BLaER1 treated with 17β-estradiol and CSF1 and Interleukin-3, amounts not matched to agents 10 nM and 100 nM (cell line): ENCODE measurements around the gene CHCHD6.

Source experiments
- H3K27ac ChIP-seq, 11 experiments: shearing (Covaris generic); formaldehyde crosslinking; 2 replicates each; pipeline ENCODE4 v1.8.1; 2022
- H3K27me3 ChIP-seq, 11 experiments: shearing (Covaris generic); formaldehyde crosslinking; 2 replicates each; pipeline ENCODE4 v1.8.1; 2022
- H3K36me3 ChIP-seq, 11 experiments: shearing (Covaris generic); formaldehyde crosslinking; 2 replicates each; pipeline ENCODE4 v1.8.1; 2022
- H3K4me1 ChIP-seq, 10 experiments: shearing (Covaris generic); formaldehyde crosslinking; 2 replicates each; pipeline ENCODE4 v1.8.1; 2022
- H3K4me2 ChIP-seq, 11 experiments: shearing (Covaris generic); formaldehyde crosslinking; 2 replicates each; pipeline ENCODE4 v1.8.1; 2022
- H3K4me3 ChIP-seq, 10 experiments: shearing (Covaris generic); formaldehyde crosslinking; 2 replicates each; pipeline ENCODE4 v1.8.1; 2022
- H3K9ac ChIP-seq, 11 experiments: shearing (Covaris generic); formaldehyde crosslinking; 2 replicates each; pipeline ENCODE4 v1.8.1; 2022
- H3K9me3 ChIP-seq, 11 experiments: shearing (Covaris generic); formaldehyde crosslinking; replicated peaks in 1 of 11; 2 replicates each; pipeline ENCODE4 v1.8.1; 2022
- H4K20me1 ChIP-seq, 11 experiments: shearing (Covaris generic); formaldehyde crosslinking; 2 replicates each; pipeline ENCODE4 v1.8.1; 2022
- Cebpa-rat ChIP-seq, 11 experiments: shearing (Covaris generic); IDR thresholded peaks; 2 replicates each; pipeline ENCODE4 v1.8.1; 2022

CHCHD6 gene

DNA sequence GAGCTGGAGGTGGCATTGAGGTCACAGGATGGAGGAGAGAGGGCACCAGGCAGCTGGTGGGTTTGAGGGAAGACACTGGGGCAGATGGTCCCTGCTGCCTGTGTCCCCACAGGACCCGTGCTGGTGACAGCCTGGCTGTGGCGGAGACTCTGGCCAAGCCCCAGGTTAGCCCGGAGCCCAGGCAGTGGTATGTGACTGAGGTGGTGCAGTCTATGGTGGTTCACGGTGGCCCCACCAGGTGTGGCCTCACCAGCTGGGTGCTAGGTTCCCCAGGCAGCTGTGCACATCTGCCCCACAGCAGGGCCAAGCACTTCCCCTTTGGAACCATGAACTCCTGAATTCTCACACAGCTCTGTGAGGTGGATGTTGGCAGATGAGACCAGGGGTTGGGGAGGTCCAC, 294.3 kb downstream of the CHCHD6 start:
- Histone ChIP-seq H3K4me1 (peaks cover 17 to 75% (median 69%) of the 10 kb centered on the region in 10 experiments), H3K27ac (no peak overlapping the region)
- no peak for TF ChIP-seq Cebpa-rat (IDR thresholded peaks at IDR 0.05)

DNA sequence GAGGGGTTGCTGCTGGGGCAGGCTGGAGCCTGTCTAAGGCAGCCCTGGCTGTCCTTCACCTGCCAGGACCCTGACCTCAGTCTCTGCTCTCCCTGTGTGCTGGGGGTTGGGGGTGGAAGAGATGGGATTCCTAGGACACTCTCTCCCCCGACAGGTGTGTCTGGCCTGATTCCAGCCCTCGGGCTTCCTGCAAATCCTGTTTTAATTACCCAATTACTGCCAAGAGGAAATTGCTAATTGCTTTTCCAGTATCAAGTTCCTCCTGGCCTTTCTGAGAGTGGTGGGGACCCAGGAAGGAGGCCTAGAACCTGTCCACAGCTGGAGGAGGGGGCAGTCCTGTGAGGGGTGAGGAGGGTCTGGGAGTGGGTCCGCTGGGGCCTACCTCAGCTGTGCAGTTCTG, 294.7 kb downstream of the CHCHD6 start:
- Histone ChIP-seq H3K4me2 (peak overlapping the region in 8 of 11 experiments; percentile 15 to 100 (median 67); a peak in 11 of 22 replicates), H4K20me1 (peaks cover 76 to 99% (median 91%) of the 10 kb centered on the region in 11 experiments), H3K4me3 (no peak overlapping the region), H3K9ac (no peak overlapping the region), H3K27me3 (peaks cover 0 to 28% (median 0%) of the 10 kb centered on the region in 11 experiments; a peak in 7 of 22 replicates), H3K27ac (no peak overlapping the region), H3K9me3 (no peaks in the 10 kb centered on the region), H3K36me3 (peaks cover 0 to 36% (median 0%) of the 10 kb centered on the region in 11 experiments; a peak in 3 of 22 replicates), H3K4me1 (peaks cover 15 to 75% (median 69%) of the 10 kb centered on the region in 10 experiments)
- TF ChIP-seq Cebpa-rat (IDR thresholded peaks at IDR 0.05), result no peak

More for the DNA sequence above, 294.3 kb downstream of the CHCHD6 start:
- H3K9ac ChIP-seq, result 0 out of 22 replicates have a peak overlapping the region, but pooled peaks of 1 of the 11 experiments have one; percentile 18
- no peak overlapping the region for H3K4me3 ChIP-seq
- H3K4me2 ChIP-seq, result peak overlapping the region in 8 of 11 experiments; percentile 15 to 100 (median 67); a peak in 11 of 22 replicates
- no peaks in the 10 kb centered on the region for H3K9me3 ChIP-seq
- H3K36me3 ChIP-seq, result peaks cover 0 to 36% (median 0%) of the 10 kb centered on the region in 11 experiments; a peak in 3 of 22 replicates
- H4K20me1 ChIP-seq, result peaks cover 80 to 99% (median 95%) of the 10 kb centered on the region in 11 experiments
- H3K27me3 ChIP-seq, result peaks cover 0 to 28% (median 0%) of the 10 kb centered on the region in 11 experiments; a peak in 7 of 22 replicates

DNA sequence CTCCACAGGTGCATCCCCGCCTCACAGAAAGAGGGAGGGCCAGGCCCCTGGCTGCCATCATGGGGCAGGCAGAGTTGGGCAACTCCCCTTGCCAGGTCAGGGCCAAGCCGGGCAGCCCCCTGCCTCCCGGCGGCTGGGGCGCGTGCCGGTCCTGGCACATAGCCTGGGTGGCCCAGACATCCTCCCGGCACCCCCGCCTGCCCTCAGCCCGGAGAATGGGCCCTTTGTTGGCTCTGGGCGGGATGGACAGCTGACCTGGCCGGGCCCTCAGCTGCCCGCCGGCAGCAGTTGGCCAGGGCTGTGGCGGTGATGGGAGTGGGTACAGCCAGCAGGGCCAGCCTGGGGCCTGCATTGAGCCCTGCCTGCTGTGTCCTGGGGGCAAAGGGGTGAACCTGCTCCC, 295.3 kb downstream of the CHCHD6 start:
- Histone ChIP-seq H3K4me1 (peaks cover 9 to 75% (median 65%) of the 10 kb centered on the region in 10 experiments), H3K9me3 (no peaks in the 10 kb centered on the region), H3K27me3 (peaks cover 0 to 24% (median 0%) of the 10 kb centered on the region in 11 experiments; a peak in 7 of 22 replicates), H4K20me1 (peaks cover 69 to 99% (median 85%) of the 10 kb centered on the region in 11 experiments), H3K4me3 (no peak overlapping the region), H3K27ac (no peak overlapping the region), H3K36me3 (peaks cover 0 to 36% (median 0%) of the 10 kb centered on the region in 11 experiments; a peak in 3 of 22 replicates), H3K9ac (no peak overlapping the region), H3K4me2 (no peak overlapping the region)
- no peak for TF ChIP-seq Cebpa-rat (IDR thresholded peaks at IDR 0.05)

DNA sequence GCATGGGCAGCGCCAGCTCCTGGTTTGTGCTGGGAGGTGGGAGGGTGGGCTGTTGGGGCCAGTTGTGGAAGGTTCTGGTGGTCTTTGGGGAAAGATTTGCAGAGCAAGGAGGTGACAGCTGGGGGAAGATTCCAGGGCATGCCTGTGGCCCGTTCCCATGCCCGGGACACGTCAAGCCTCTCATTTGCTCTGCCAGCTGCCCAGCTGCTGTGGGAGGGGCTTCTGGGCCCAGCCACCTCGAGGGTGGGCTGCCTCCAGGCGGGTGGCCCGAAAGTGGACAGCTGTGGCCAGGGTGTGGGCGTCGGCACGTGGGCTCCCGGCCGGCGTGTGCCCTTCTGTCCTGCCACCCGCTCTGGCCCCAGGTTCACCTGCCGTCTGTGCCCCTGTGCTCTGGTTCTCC, 296.1 kb downstream of the CHCHD6 start:
- no peak for TF ChIP-seq Cebpa-rat (IDR thresholded peaks at IDR 0.05)
- H3K9ac ChIP-seq, result no peak overlapping the region
- H3K36me3 ChIP-seq, result peaks cover 0 to 36% (median 0%) of the 10 kb centered on the region in 11 experiments; a peak in 3 of 22 replicates
- H4K20me1 ChIP-seq, result peaks cover 62 to 98% (median 78%) of the 10 kb centered on the region in 11 experiments
- no peak overlapping the region for H3K4me3 ChIP-seq
- H3K27ac ChIP-seq, result no peak overlapping the region
- peaks cover 0 to 17% (median 0%) of the 10 kb centered on the region in 11 experiments; a peak in 7 of 22 replicates for H3K27me3 ChIP-seq
- no peak overlapping the region for H3K4me2 ChIP-seq
- H3K9me3 ChIP-seq, result no peaks in the 10 kb centered on the region
- peaks cover 1 to 69% (median 57%) of the 10 kb centered on the region in 10 experiments; a peak in 18 of 20 replicates for H3K4me1 ChIP-seq

DNA sequence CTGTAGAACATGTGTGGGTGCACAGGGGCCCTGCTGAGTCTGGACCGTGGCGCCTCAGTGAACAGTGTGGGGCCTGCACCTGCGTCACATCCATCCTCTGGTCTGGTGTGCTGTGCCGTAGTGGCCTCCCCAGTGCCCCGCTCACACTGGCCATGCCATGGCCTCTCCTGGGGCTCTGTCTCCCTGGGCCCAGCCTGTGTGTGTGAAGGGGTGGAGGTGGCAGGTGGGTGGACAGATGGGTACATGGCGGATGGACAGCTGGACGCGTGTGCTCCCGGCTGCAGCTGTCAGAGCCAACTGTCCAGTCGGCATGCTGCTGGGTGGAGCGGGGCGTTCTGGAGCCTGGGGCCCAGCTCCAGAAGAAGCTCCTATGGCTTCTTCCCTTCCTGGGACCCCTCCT, 296.7 kb downstream of the CHCHD6 start:
- H3K9ac ChIP-seq, result no peak overlapping the region
- peaks cover 0 to 63% (median 51%) of the 10 kb centered on the region in 10 experiments; a peak in 17 of 20 replicates for H3K4me1 ChIP-seq
- no peaks in the 10 kb centered on the region for H3K9me3 ChIP-seq
- no peak overlapping the region for H3K27ac ChIP-seq
- peaks cover 56 to 92% (median 71%) of the 10 kb centered on the region in 11 experiments for H4K20me1 ChIP-seq
- H3K4me2 ChIP-seq, result no peak overlapping the region
- H3K27me3 ChIP-seq, result peaks cover 0 to 10% (median 0%) of the 10 kb centered on the region in 11 experiments; a peak in 6 of 22 replicates
- peaks cover 0 to 33% (median 0%) of the 10 kb centered on the region in 11 experiments; a peak in 3 of 22 replicates for H3K36me3 ChIP-seq
- TF ChIP-seq Cebpa-rat (IDR thresholded peaks at IDR 0.05), result no peak
- H3K4me3 ChIP-seq, result no peak overlapping the region

DNA sequence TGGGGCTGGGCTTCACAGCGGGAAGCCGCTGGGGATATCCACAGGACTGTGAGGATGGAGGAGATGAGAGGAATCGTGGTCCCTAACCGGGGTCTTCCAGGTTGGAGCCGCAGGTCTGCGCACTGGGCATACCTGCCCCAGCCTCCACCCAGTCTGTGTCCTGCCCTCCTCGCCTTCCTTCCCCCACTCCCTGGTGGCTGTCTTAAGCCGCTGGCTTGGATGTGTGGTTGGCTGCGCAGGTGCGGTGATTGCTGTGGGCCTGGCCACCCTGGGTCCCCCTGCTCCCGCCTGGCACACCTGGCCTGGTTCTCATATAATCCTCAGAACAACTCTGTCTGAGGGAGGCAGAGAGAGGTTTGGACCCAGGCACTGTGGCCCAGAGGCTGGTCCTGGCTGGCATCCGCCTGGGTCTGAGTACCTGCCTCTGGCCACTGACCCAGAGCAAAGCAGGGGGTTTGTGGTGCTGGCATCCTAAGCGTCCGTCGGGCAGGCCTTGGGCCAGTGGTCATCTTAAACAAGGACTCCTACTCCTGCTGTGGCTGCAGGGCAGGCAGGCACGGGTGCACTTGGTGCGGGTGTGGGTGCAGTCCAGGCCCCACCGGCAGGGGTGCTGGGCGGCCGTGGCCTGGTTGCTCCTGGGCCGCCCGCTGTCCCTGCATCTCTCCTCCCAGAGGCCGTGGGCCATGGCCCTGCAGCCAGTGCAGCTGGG, 297.6 kb downstream of the CHCHD6 start:
- peaks cover 0 to 25% (median 0%) of the 10 kb centered on the region in 11 experiments; a peak in 3 of 22 replicates for H3K36me3 ChIP-seq
- H3K27me3 ChIP-seq, result 0 out of 22 replicates have a peak, but pooled peaks cover 0 to 5% (median 0%) of the 10 kb centered on the region in 11 experiments
- no peak for TF ChIP-seq Cebpa-rat (IDR thresholded peaks at IDR 0.05)
- peaks cover 0 to 63% (median 51%) of the 10 kb centered on the region in 10 experiments; a peak in 16 of 20 replicates for H3K4me1 ChIP-seq
- no peak overlapping the region for H3K27ac ChIP-seq
- no peak overlapping the region; a peak in 1 of 22 replicates for H3K9ac ChIP-seq
- H3K4me2 ChIP-seq, result peak overlapping the region in 7 of 11 experiments; percentile 20 to 43 (median 32); a peak in 9 of 22 replicates
- H4K20me1 ChIP-seq, result peaks cover 47 to 83% (median 62%) of the 10 kb centered on the region in 11 experiments
- H3K9me3 ChIP-seq, result no peaks in the 10 kb centered on the region
- no peak overlapping the region for H3K4me3 ChIP-seq

DNA sequence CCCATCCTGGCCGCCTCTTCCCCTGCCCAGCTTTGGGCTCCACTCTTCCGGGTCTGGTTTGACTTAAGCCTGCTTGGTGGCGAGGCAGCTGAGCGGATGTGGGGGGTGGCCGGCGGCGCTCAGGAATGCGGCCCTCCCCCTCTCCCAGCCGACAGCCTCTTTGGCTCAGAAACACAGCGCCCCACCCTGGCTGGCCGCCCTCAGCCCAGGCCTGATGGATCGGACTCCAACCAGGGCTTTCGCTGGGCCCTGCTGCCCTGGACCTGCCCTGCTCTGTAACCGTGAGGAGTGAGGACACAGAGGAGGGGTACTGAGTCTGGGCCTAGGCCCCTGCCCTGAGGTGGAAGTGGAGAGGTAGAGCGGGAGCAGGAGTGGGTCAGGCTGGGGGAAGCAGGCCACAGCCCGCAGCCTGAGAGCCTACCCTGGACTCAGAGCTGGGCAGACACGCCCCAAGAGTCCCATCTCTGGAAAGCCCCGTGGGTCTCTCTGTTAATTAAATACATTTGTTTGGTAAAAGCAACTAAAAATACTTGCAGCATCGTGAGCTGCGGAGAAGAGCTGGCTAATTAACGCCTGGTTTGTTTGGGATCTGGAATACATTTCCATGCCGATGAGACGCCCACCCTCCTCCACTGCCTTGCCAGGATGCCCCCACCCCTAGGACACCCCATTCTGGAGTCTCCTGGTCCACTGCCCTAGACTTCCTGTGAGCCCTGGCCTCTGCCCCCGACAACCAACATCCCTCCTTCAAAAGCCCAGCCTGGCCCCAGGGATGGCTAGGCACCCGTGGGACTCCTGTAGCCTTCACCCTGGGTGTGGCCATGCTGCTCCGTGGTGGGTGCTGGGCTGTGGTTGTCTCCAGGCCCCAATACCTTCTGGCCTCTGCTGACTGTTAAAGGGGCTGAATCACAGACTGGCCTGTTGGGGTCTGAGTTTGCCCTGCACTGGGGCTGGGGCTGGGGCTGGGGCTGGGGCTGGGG, 298.4 kb downstream of the CHCHD6 start:
- peak overlapping the region in 1 of 11 experiments; percentile 9; a peak in 1 of 22 replicates for H3K9ac ChIP-seq
- H4K20me1 ChIP-seq, result peaks cover 38 to 75% (median 59%) of the 10 kb centered on the region in 11 experiments
- H3K27me3 ChIP-seq, result 0 out of 22 replicates have a peak, but pooled peaks cover 0 to 5% (median 0%) of the 10 kb centered on the region in 11 experiments
- H3K4me2 ChIP-seq, result peak overlapping the region in 8 of 11 experiments; percentile 20 to 43 (median 31); a peak in 12 of 22 replicates
- no peak for TF ChIP-seq Cebpa-rat (IDR thresholded peaks at IDR 0.05)
- H3K9me3 ChIP-seq, result no peaks in the 10 kb centered on the region
- no peak overlapping the region for H3K4me3 ChIP-seq
- H3K36me3 ChIP-seq, result peaks cover 0 to 22% (median 0%) of the 10 kb centered on the region in 11 experiments; a peak in 3 of 22 replicates
- no peak overlapping the region for H3K27ac ChIP-seq
- peaks cover 0 to 61% (median 49%) of the 10 kb centered on the region in 10 experiments; a peak in 16 of 20 replicates for H3K4me1 ChIP-seq

DNA sequence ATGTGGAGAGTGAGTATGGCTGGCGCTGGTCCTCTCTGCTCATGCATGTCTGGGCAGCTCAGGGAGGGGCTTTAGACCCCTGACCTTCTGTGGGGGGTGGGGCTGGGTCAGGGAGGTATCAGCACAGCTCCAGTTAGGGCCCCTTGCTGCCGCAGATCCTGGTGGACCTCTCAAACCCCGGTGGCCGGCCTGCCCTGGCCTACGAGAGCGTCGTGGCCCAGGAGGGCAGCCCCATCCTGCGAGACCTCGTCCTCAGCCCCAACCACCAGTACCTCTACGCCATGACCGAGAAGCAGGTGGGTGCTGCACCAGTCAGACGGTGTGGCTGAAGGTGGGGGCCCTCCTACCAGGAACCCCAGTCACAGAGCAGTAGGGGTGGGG, 299.1 kb downstream of the CHCHD6 start:
- H3K9ac ChIP-seq, result no peak overlapping the region
- H3K4me2 ChIP-seq, result peak overlapping the region in 7 of 11 experiments; percentile 15 to 51 (median 39); a peak in 9 of 22 replicates
- no peaks in the 10 kb centered on the region for H3K9me3 ChIP-seq
- H3K4me3 ChIP-seq, result no peak overlapping the region
- peaks cover 0 to 58% (median 43%) of the 10 kb centered on the region in 10 experiments; a peak in 16 of 20 replicates for H3K4me1 ChIP-seq
- H3K27me3 ChIP-seq, result no peaks in the 10 kb centered on the region
- H3K36me3 ChIP-seq, result peaks cover 0 to 22% (median 0%) of the 10 kb centered on the region in 11 experiments; a peak in 3 of 22 replicates
- no peak overlapping the region for H3K27ac ChIP-seq
- TF ChIP-seq Cebpa-rat (IDR thresholded peaks at IDR 0.05), result no peak
- peaks cover 32 to 68% (median 53%) of the 10 kb centered on the region in 11 experiments for H4K20me1 ChIP-seq
